Nephron progenitor cell (in vitro differentiated cells): ENCODE data around the gene OMG.

ENCODE experiments used
- DNase-seq: peaks from one replicate; pipeline ENCODE4 v3.0.0; 2021
- H3K27ac Mint-ChIP-seq: 2 replicates; pipeline ENCODE4 v1.8.0; 2021; ENCODE audit warnings: mild to moderate bottlenecking, moderate library complexity, mixed read lengths
- H3K27me3 Mint-ChIP-seq: 2 replicates; pipeline ENCODE4 v1.8.0; 2021; ENCODE audit warnings: mild to moderate bottlenecking, low read depth, mixed read lengths; ENCODE audit not compliant: poor library complexity
- H3K36me3 Mint-ChIP-seq: 2 replicates; pipeline ENCODE4 v1.8.0; 2021; ENCODE audit warnings: low read depth, mixed read lengths
- H3K4me1 Mint-ChIP-seq: 2 replicates; pipeline ENCODE4 v1.8.0; 2021; ENCODE audit warnings: mixed read lengths
- H3K4me3 Mint-ChIP-seq: 2 replicates; pipeline ENCODE4 v1.8.0; 2021; ENCODE audit warnings: mild to moderate bottlenecking, moderate library complexity, mixed read lengths
- H3K9me3 Mint-ChIP-seq: 2 replicates; pipeline ENCODE4 v1.8.0; 2021; ENCODE audit warnings: mild to moderate bottlenecking, moderate library complexity, mixed read lengths
- TF ChIP-seq, protein P1 (sequence below): fragments of 200-600 bp; sonication (generic); IDR thresholded peaks from 2 replicates; pipeline ENCODE4 v1.5.0; 2021; ENCODE audit warnings: antibody characterized with exemption

The OMG gene

DNA sequence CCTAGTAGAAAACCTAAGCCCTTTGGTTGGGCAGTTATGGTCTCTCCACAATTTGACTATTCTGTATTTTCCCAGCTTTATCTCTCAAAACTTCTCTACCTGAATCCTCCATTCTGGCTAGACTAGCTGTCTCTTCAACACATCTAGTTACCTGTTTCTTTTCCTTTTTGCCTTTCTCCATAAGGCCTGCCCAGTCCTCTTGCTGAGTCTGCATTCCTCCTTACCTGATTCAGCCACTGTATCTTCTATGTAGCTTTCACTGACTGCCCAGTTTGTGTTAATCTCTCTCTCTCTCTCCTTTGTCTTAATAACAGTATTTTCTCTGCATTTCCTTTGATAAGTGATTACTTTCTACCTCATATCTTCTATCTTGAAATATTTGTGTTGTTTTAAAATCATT, 26.5 kb upstream of the OMG start:
- no peak overlapping the region for H3K27ac Mint-ChIP-seq
- H3K9me3 Mint-ChIP-seq, result no peaks in the 10 kb centered on the region
- H3K36me3 Mint-ChIP-seq, result peaks cover 38% of the 10 kb centered on the region
- TF ChIP-seq, protein P1, sequence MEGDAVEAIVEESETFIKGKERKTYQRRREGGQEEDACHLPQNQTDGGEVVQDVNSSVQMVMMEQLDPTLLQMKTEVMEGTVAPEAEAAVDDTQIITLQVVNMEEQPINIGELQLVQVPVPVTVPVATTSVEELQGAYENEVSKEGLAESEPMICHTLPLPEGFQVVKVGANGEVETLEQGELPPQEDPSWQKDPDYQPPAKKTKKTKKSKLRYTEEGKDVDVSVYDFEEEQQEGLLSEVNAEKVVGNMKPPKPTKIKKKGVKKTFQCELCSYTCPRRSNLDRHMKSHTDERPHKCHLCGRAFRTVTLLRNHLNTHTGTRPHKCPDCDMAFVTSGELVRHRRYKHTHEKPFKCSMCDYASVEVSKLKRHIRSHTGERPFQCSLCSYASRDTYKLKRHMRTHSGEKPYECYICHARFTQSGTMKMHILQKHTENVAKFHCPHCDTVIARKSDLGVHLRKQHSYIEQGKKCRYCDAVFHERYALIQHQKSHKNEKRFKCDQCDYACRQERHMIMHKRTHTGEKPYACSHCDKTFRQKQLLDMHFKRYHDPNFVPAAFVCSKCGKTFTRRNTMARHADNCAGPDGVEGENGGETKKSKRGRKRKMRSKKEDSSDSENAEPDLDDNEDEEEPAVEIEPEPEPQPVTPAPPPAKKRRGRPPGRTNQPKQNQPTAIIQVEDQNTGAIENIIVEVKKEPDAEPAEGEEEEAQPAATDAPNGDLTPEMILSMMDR, result no peak
- no peak for DNase-seq
- no peak overlapping the region for H3K4me3 Mint-ChIP-seq
- no peaks in the 10 kb centered on the region for H3K27me3 Mint-ChIP-seq
- H3K4me1 Mint-ChIP-seq, result no peaks in the 10 kb centered on the region

DNA sequence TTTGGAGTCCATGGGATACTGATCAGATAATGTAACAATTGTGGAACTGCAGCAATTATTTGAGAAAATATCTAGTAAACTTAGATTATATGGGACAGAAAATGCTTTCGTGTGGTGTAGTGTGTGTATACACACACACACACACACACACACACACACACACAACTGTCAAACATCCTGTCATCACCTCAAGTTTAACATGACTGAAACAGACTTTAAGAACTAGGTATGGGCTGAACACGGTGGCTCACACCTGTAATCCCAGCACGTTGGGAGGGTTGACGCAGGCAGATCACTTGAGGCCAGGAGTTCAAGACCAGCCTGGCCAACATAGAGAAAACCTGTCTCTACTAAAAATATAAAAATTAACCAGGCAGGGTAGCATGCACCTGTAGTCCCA, 24.9 kb upstream of the OMG start:
- no peaks in the 10 kb centered on the region for H3K4me1 Mint-ChIP-seq

DNA sequence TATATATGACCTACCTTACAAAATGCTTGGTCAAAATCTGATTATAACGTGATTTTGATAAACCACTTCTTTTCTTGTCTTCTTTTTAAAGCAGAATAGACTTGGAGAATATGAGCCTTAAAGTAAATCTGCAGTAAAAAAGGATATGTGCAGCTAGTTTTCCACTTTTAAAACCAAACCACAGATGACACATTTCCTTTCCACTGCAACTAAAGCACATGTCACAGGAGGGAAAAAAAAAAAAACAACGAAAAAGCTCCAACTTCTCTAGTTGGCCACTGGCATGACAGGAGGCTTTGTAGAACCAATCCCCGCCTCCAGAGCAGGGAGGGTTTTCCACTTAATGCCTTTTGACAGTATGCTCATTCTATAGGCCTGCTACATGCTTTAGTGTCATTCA, 24.4 kb upstream of the OMG start, which contains the start of gene EVI2A:
Gene EVI2A (minus strand): TSS at position 142 of the 400 bp plus-strand sequence. CDS start 2,609 bp downstream, outside the sequence.
- no peak within 1 kb of the TSS for H3K27ac Mint-ChIP-seq
- H3K9me3 Mint-ChIP-seq, result no peaks in the 10 kb centered on the region
- H3K36me3 Mint-ChIP-seq, result peaks cover 24% of the 10 kb centered on the region
- TF ChIP-seq, protein P1, result no peak
- no peaks in the 10 kb centered on the region for H3K4me1 Mint-ChIP-seq
- H3K27me3 Mint-ChIP-seq, result no peaks in the 10 kb centered on the region
- no peak for DNase-seq
- H3K4me3 Mint-ChIP-seq, result no peak within 1 kb of the TSS

More for the DNA sequence above, 24.9 kb upstream of the OMG start:
- no peaks in the 10 kb centered on the region for H3K9me3 Mint-ChIP-seq
- no peaks in the 10 kb centered on the region for H3K27me3 Mint-ChIP-seq
- no peak overlapping the region for H3K27ac Mint-ChIP-seq
- H3K36me3 Mint-ChIP-seq, result peaks cover 28% of the 10 kb centered on the region
- DNase-seq, result no peak
- TF ChIP-seq, protein P1, result no peak
- H3K4me3 Mint-ChIP-seq, result no peak overlapping the region

DNA sequence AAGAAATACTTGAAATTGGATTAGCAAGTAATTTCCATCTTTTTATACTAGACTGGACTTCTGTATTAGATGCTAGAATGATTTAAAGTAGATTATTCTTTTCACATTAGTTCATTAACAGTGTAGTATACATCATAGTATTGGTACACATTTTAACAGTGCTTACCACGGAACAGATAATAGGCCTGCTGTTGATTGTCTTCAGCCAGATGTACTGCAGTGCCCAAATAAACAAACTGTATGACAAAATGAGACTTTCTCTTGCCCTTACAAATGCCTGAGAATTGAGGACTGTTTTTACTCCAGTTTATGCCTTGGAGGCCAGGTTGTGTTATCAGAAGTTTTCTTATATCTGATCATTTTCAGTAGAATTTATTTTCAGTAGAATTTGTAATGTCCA, 23.8 kb upstream of the OMG start:
- H3K27ac Mint-ChIP-seq, result no peak overlapping the region

DNA sequence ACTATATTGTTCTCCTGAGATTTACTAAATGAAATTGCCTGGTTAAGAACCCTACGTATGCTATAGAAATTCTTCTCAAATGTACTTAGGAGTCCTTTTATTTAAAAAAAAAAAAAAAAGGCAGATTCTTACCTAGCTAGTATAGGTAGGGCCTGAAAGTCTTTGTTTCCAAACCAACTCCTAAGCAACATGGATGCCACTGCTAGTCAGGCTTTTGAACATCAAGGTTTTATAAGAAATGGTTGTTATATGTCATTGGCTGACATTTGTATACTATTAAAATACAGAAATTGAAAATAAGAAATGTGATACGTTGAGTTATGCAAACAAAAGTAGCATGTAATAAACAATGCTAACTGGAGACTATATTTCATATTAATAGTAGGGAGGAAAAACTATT, 23.2 kb upstream of the OMG start:
- Mint-ChIP-seq H3K36me3 (peaks cover 13% of the 10 kb centered on the region), H3K27me3 (no peaks in the 10 kb centered on the region), H3K9me3 (no peaks in the 10 kb centered on the region), H3K27ac (no peak overlapping the region), H3K4me1 (no peaks in the 10 kb centered on the region), H3K4me3 (no peak overlapping the region)
- no peak for DNase-seq
- TF ChIP-seq, protein P1, result no peak

More for the DNA sequence above, 23.8 kb upstream of the OMG start:
- H3K27me3 Mint-ChIP-seq, result no peaks in the 10 kb centered on the region
- peaks cover 19% of the 10 kb centered on the region for H3K36me3 Mint-ChIP-seq
- H3K4me1 Mint-ChIP-seq, result no peaks in the 10 kb centered on the region
- TF ChIP-seq, protein P1, result no peak
- no peak overlapping the region for H3K4me3 Mint-ChIP-seq
- H3K9me3 Mint-ChIP-seq, result no peaks in the 10 kb centered on the region
- DNase-seq, result no peak

DNA sequence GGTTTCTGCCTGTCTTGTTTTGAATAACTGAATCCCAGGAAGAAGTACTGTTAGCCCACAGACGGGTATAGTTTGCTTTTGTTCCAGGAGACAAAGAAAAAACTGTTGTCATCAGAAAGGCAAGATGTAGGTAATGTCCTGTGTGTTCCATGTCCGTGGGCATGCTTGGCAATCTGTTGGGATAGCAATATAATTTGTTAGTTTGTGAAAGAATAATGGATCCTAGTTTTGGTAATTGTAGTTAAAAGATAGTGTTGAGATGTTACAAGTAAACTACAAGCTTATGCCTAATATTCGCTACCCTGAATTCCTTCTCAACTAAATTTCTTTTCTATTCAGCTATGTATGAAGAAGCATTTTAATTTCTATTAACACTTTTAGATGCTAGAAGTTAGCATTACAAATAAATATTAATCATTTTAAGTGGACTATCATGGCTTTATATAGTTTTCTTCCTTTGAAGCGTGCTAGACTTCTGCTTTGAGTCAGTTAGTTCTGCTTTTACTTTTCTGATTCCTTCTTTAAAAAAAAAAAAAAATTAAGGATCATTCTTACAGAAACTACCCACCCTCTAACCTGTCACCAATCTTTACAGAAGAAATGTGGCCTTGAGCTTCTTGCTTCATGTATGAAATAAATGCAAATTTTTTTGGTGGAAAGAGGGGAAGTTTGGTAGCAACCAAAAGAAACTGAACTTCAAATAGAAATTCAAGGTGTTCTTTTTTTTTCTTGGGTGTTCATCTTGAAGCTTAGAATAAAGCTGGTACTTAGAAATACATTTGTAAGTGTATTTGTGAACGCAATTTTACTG, 22.0 kb upstream of the OMG start:
- Mint-ChIP-seq H3K4me3 (no peak overlapping the region), H3K36me3 (peaks cover 19% of the 10 kb centered on the region), H3K27me3 (no peaks in the 10 kb centered on the region)

More for the DNA sequence above, 22.0 kb upstream of the OMG start:
- TF ChIP-seq, protein P1, result no peak
- DNase-seq, result no peak
- Mint-ChIP-seq H3K27ac (no peak overlapping the region), H3K4me1 (no peaks in the 10 kb centered on the region), H3K9me3 (no peaks in the 10 kb centered on the region)
